HG02610 (cell line): ENCODE measurements around the gene KCTD12.

Experiments
- ATAC-seq: cut with Tn5 transposase; IDR thresholded peaks from one replicate; pipeline ENCODE4 v1.9.1; 2021; ENCODE audit warnings: mild to moderate bottlenecking, moderate library complexity; ENCODE audit not compliant: unreplicated experiment

KCTD12 gene

DNA sequence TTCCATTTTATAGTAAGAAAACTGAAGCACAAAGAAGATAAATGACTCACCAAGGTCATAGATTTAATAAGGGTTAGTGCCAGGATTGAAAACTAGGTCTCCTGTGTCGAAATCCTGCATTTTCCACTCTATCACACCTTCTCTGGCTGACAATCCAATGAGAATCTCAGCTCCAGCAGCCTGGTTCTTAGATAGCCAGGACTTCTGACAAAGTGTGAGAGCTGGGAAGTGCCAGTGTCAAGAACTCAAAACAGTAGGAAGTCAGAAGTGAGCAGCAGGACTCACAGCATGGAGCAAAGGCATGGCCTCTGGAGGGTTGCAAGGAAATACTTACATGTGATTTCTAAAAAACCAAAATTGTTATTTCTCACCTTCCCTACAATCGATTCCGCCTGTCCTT lies 24.3 kb downstream of the KCTD12 start:
- no peak for ATAC-seq

DNA sequence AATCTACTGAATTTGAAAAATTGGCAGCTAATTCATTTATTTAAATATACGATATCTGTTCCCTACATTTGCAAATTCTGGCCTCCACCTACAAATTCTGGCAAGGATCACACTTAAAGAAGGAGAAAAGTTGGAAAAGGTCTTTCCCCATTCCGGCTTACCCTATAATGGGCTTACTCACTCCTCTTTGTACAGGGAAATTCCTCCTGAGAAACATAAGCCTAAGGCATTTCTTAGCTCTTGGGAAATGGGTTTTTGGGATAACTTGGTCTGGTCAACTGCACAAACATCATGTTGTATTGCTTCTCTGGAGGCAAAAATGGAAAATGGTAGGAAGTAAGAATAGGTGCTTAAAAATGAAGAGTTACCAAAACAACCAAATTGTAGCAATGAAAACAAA lies 25.5 kb downstream of the KCTD12 start:
- no peak for ATAC-seq

GRCh38 chr13:76854894-76855293 lies 31.3 kb downstream of the KCTD12 start:
- ATAC-seq, result no peak

- ATAC-seq, result no peak
Observed at GRCh38 chr13:76853921-76854608, 32.1 kb downstream of the KCTD12 start.

GRCh38 chr13:76853481-76853880 lies 32.7 kb downstream of the KCTD12 start:
- ATAC-seq, result no peak

GRCh38 chr13:76852986-76853385 lies 33.2 kb downstream of the KCTD12 start:
- ATAC-seq, result no peak

GRCh38 chr13:76851961-76852360 lies 34.2 kb downstream of the KCTD12 start:
- ATAC-seq, result no peak

- no peak for ATAC-seq
Observed at GRCh38 chr13:76849493-76849892, 36.7 kb downstream of the KCTD12 start.

GRCh38 chr13:76848596-76848995 lies 37.6 kb downstream of the KCTD12 start:
- no peak for ATAC-seq

- no peak for ATAC-seq
Observed at GRCh38 chr13:76846363-76846762, 39.8 kb downstream of the KCTD12 start.

DNA sequence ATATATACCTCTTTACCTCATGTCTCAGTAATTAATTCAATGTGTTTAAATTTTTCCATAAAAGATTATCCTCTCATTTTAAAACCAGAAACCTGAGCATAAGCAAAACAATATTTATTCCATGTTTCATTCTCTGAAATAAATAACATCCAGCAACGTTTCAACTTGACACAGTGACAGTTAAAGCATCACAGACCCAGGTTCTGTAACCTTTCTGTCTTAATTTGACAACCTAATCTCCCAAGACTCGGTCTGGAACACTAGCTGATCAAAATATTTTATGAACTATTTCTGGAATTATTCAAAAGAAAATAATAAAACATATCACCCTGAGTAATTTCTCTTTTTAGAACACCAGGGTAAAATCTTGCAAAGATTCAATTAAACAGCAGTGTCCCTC lies 40.3 kb downstream of the KCTD12 start:
- ATAC-seq, result no peak

- no peak for ATAC-seq
Observed at GRCh38 chr13:76845367-76845766, 40.8 kb downstream of the KCTD12 start.

DNA sequence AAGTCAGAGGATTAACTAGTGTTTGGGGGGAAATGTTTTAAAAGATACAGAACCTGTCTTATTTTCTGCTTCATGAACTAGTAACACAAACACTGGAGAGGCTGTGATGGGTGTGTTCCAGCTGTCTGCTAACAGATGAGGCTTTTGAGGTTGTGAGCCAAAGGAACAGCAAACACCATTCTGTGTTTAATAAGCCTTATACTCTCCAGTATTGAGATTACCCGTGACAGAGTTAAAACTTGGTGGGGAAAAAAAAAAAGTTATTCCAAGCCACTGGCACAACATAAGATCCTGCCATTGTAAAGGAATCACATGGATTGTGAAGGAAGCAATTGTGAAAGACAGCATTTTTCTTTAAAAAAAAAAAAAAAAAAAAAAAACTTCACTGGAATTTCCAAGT lies 48.4 kb downstream of the KCTD12 start:
- ATAC-seq, result no peak

DNA sequence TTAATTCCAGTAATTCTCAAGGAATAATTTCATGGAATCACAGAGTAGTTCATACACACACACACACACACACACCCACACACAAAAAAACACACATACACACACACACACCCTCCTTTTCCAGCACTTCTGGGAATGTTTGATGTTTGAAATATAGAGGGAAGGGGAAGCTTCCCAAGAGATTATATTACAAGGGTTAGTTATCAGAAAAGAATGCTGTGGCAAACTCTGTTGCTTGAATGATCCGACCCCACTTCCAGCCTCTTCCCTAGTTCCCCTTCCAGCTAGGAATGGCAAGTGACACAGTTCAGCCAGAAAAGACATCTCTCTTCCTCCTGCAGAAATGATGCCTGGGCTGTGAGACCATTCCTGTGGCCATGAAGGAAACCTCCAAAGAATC lies 49.9 kb downstream of the KCTD12 start:
- no peak for ATAC-seq

- no peak for ATAC-seq
Observed at GRCh38 chr13:76833441-76833954, 52.7 kb downstream of the KCTD12 start.

GRCh38 chr13:76832258-76832988 lies 53.8 kb downstream of the KCTD12 start:
- ATAC-seq, result no peak

DNA sequence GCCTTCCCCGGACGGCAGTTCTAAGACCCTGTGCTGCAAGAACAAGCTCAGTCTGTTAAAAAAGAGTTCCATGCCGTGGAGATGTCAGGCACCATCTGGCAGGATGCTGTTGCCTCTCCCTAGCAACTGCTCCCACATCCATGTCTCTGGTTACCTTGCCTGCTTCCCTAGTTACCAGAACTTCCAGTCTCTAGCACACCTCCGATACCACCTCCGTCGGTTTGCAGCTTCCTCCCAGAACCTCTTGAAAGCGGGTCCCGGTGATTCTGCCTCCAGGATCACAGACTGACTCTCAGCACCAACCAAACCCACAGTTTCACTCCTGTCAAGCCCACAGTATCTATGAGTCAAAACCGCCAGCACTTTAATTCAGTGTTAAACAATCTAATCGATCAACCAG lies 55.4 kb downstream of the KCTD12 start:
- no peak for ATAC-seq
